ENCODE results near the gene NOTCH1. TPM values are rescaled to one million over a fixed set of nuclear protein-coding genes. Genes with fewer than 3 reads are reported as not detected.

Gene NOTCH1
- total and polyA plus RNA-seq, 2 of the 8 experiments (the other 6 are each of a cell fraction or from before 2014, with no cell fraction given), result 6.9 to 55.6 TPM

GRCh38 chr9:136581614-136582447 is 36.0 kb upstream of the NOTCH1 start:
- no peak overlapping the region for H4K5ac ChIP-seq (ENCODE audit: insufficient read length, low read depth, low read length)
- 90 to 100% methylated on average over 10 to 12 of the region's 12 CpGs for WGBS, 2 experiments (ENCODE audit: extremely low coverage in 1 of 2, insufficient coverage in 1 of 2, insufficient read length in 1 of 2, insufficient replicate concordance in 2 of 2, low coverage in 1 of 2, low lambda C conversion rate in 2 of 2, missing lambda C conversion rate in 1 of 2)
- H2BK12ac ChIP-seq (ENCODE audit: low read depth, low read length), result peak overlapping the region; percentile 93
- ChIA-PET POLR2A (ENCODE audit: partially characterized antibody) (no interaction called here), CTCF (ENCODE audit: partially characterized antibody) (no interaction called here)
- no peak overlapping the region for H3K4me2 ChIP-seq (ENCODE audit: insufficient read depth in 1 of 2, low read depth in 2 of 2, low read length in 2 of 2)
- FAIRE-seq (no peak), DNase-seq (ENCODE audit: low read depth in 1 of 2, low spot score in 2 of 2) (no peak)
- no peak overlapping the region for H3K9ac ChIP-seq (replicated peaks in 1 of 4; ENCODE audit: extremely low read depth in 1 of 4, low read depth in 3 of 4, low read length in 3 of 4)
- H3K56ac ChIP-seq (replicated peaks; ENCODE audit: insufficient read length, low read depth, low read length), result no peak overlapping the region
- H3K4me3 ChIP-seq (ENCODE audit: extremely low read depth in 1 of 4, insufficient read depth in 2 of 4, low read depth in 3 of 4, low read length in 4 of 4), result no peak overlapping the region
- H4K91ac ChIP-seq (replicated peaks; ENCODE audit: insufficient read length, low read length), result peak overlapping the region; percentile 74
- H4K20me1 ChIP-seq (replicated peaks in 1 of 2; ENCODE audit: control insufficient read depth in 1 of 2, insufficient read depth in 2 of 2, low read length in 2 of 2), result peaks cover 0 to 5% of the 10 kb centered on the region in 2 experiments
- no peak overlapping the region for H3K14ac ChIP-seq (ENCODE audit: insufficient read length)
- no peaks in the 10 kb centered on the region; a peak in 2 of 4 replicates for H3K9me3 ChIP-seq (ENCODE audit: insufficient read depth in 2 of 2, low read depth in 1 of 2, low read length in 1 of 2)
- H3K4me1 ChIP-seq (replicated peaks in 1 of 4; ENCODE audit: control insufficient read depth in 3 of 4, insufficient read depth in 4 of 4, low read length in 3 of 4), result peaks cover 10 to 39% (median 29%) of the 10 kb centered on the region in 4 experiments
- no peak overlapping the region for H2BK120ac ChIP-seq (replicated peaks; ENCODE audit: low read depth, low read length)
- H3K23me2 ChIP-seq (ENCODE audit: low read depth, low read length), result peaks cover 21% of the 10 kb centered on the region
- H3K79me2 ChIP-seq (ENCODE audit: control insufficient read depth in 1 of 2, insufficient read depth in 2 of 2, low read length in 2 of 2), result no peaks in the 10 kb centered on the region
- no peaks in the 10 kb centered on the region for H3K36me3 ChIP-seq (ENCODE audit: control insufficient read depth in 2 of 4, insufficient read depth in 4 of 4, low read length in 3 of 4)
- no peaks in the 10 kb centered on the region; a peak in 1 of 7 replicates for H3K27me3 ChIP-seq (replicated peaks in 1 of 4; ENCODE audit: control insufficient read depth in 3 of 4, extremely low read depth in 1 of 4, insufficient read depth in 3 of 4, low read length in 3 of 4)
- no peak overlapping the region for H4K8ac ChIP-seq (ENCODE audit: extremely low read depth, insufficient read depth, low read length)
- TF ChIP-seq GABPA (IDR thresholded peaks at IDR 0.05; ENCODE audit: borderline replicate concordance, insufficient read depth, low read length), result no peak
- TF ChIP-seq CTCF (IDR thresholded peaks at IDR 0.05; ENCODE audit: control extremely low read depth in 1 of 3, insufficient read depth in 1 of 3, low read depth in 1 of 3, low read length in 3 of 3), result no peak
- no peak for TF ChIP-seq TAF7 (optimal IDR thresholded peaks at IDR 0.05; ENCODE audit: borderline replicate concordance, low read depth, low read length)
- no peak for TF ChIP-seq SP2 (IDR thresholded peaks at IDR 0.05; ENCODE audit: low read length)
- no peak for TF ChIP-seq MAFK (IDR thresholded peaks at IDR 0.05; ENCODE audit: low read depth, low read length)
- no peak for TF ChIP-seq HDAC2 (IDR thresholded peaks at IDR 0.05; ENCODE audit: borderline replicate concordance in 1 of 2, low read depth in 2 of 2, low read length in 2 of 2)
- no peak for TF ChIP-seq KDM1A (IDR thresholded peaks at IDR 0.05; ENCODE audit: borderline replicate concordance, low read length)
- no peak for TF ChIP-seq SIRT6 (IDR thresholded peaks at IDR 0.05; ENCODE audit: low read length)
- H3K79me1 ChIP-seq (ENCODE audit: low read depth, low read length), result no peaks in the 10 kb centered on the region
- H3K18ac ChIP-seq (ENCODE audit: extremely low read depth, low read length), result no peak overlapping the region; the same call in 1 of the 2 replicates
- peak overlapping the region; percentile 100 for H2AK5ac ChIP-seq (ENCODE audit: low read depth, low read length)
- H3K4ac ChIP-seq (replicated peaks; ENCODE audit: insufficient read length, low read depth, low read length), result peak overlapping the region; percentile 91
- H2BK15ac ChIP-seq (ENCODE audit: low read length), result peak overlapping the region; percentile 99
- peak overlapping the region; percentile 93 for H2BK20ac ChIP-seq (ENCODE audit: low read length)
- H3K23ac ChIP-seq (ENCODE audit: insufficient read length), result no peak overlapping the region
- no peak overlapping the region for H2AFZ ChIP-seq (ENCODE audit: low read length)
- H2BK5ac ChIP-seq (ENCODE audit: low read depth, low read length), result peak overlapping the region; percentile 66; the same call in 1 of the 2 replicates
- no peak overlapping the region for H3K27ac ChIP-seq (ENCODE audit: low read depth, low read length)
